Nephron (organoid): ENCODE data around the gene GET4.

Source experiments
- H3K27ac Mint-ChIP-seq, 3 experiments: 2 replicates each; pipeline ENCODE4 v1.8.0; 2020; ENCODE audit warnings: mixed read lengths in 3 of 3, mild to moderate bottlenecking in 2 of 3, moderate library complexity in 1 of 3
- H3K27me3 Mint-ChIP-seq: 2 replicates; pipeline ENCODE4 v1.8.0; 2021; ENCODE audit warnings: low read depth, mild to moderate bottlenecking, moderate library complexity, mixed read lengths
- H3K36me3 Mint-ChIP-seq: 2 replicates; pipeline ENCODE4 v1.8.0; 2020; ENCODE audit warnings: low read depth, mixed read lengths
- H3K4me1 Mint-ChIP-seq: 2 replicates; pipeline ENCODE4 v1.8.0; 2020; ENCODE audit warnings: mixed read lengths
- H3K4me3 Mint-ChIP-seq, 3 experiments: 2 replicates each; pipeline ENCODE4 v1.8.0; 2020; ENCODE audit warnings: mild to moderate bottlenecking in 3 of 3, mixed read lengths in 3 of 3, moderate library complexity in 2 of 3
- H3K9me3 Mint-ChIP-seq: 2 replicates; pipeline ENCODE4 v1.8.0; 2020; ENCODE audit warnings: mixed read lengths
- TF ChIP-seq, protein P1 (sequence below), 3 experiments: fragments of 200-600 bp; sonication (generic); IDR thresholded peaks; one replicate each; pipeline ENCODE4 v1.5.0; 2021; ENCODE audit warnings: antibody characterized with exemption in 3 of 3; ENCODE audit not compliant: unreplicated experiment in 3 of 3

The GET4 gene

GRCh38 chr7:881441-882234 lies 5.3 kb downstream of the GET4 start:
- Mint-ChIP-seq H3K9me3 (no peaks in the 10 kb centered on the region), H3K27ac (peak overlapping the region in 2 of 3 experiments; percentile 8 to 38), H3K4me3 (peak overlapping the region in 1 of 3 experiments; percentile 69), H3K4me1 (peaks cover 35% of the 10 kb centered on the region), H3K36me3 (peaks cover 3% of the 10 kb centered on the region), H3K27me3 (no peaks in the 10 kb centered on the region)
- TF ChIP-seq, protein P1, sequence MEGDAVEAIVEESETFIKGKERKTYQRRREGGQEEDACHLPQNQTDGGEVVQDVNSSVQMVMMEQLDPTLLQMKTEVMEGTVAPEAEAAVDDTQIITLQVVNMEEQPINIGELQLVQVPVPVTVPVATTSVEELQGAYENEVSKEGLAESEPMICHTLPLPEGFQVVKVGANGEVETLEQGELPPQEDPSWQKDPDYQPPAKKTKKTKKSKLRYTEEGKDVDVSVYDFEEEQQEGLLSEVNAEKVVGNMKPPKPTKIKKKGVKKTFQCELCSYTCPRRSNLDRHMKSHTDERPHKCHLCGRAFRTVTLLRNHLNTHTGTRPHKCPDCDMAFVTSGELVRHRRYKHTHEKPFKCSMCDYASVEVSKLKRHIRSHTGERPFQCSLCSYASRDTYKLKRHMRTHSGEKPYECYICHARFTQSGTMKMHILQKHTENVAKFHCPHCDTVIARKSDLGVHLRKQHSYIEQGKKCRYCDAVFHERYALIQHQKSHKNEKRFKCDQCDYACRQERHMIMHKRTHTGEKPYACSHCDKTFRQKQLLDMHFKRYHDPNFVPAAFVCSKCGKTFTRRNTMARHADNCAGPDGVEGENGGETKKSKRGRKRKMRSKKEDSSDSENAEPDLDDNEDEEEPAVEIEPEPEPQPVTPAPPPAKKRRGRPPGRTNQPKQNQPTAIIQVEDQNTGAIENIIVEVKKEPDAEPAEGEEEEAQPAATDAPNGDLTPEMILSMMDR (IDR thresholded peaks at IDR 0.05; ENCODE audit: unreplicated experiment in 3 of 3), result no peak

- Mint-ChIP-seq H3K27me3 (no peaks in the 10 kb centered on the region), H3K27ac (peak overlapping the region in 1 of 3 experiments; percentile 59), H3K4me3 (peak overlapping the region in 1 of 3 experiments; percentile 48), H3K9me3 (no peaks in the 10 kb centered on the region), H3K4me1 (peaks cover 35% of the 10 kb centered on the region), H3K36me3 (peaks cover 3% of the 10 kb centered on the region)
- TF ChIP-seq, protein P1 (IDR thresholded peaks at IDR 0.05; ENCODE audit: unreplicated experiment in 3 of 3), result no peak
Measured at GRCh38 chr7:882336-883035, 6.1 kb downstream of the GET4 start.

DNA sequence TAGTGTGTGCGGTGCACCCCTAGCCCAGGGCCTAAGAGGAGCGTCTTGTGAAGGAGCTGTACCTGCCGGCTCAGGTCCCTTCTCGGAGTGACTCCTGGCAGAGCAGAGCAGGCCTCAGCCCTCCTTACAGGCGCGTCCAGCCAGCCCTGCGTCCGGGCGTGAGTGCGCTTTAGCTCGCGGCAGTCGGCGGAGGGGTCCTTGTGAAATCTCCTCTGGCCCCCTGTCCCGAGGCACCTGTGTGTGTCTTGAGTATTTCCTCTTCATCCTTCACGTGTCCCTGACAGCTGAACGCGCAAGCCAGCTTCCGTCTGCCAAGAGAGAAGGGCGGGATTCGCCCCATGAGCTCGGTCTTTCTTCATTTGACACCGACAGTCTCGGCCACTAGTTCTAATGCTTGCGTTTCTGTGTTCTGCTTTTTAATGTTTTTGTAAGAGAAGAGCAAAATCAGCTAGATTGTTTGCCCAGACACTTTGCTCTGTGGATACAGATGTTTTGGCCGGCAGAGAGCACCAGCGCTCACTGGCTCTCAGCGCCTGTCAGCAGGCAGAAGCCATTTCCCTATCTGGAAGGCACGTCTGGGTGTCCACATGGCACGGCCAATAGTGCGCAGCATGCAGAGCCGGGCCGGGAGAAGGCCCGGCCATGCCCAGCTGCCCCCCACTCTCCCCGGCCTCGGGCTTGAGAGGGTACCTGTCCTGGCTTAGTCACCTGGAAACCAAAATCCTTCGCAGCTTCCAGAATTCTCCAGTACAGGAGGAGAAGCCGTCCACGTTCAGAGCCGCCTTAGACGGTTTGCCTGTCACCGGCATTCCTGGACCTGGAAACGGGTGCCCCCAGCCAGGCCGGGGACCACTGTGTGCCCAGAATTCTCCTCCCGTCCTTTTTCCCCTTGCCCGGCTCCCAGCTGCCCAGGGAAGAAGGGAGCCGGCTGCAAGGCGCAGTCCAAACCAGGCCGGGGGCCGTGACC lies 7.0 kb downstream of the GET4 start:
- H3K4me3 Mint-ChIP-seq, result peak overlapping the region; percentile 37 to 50 (median 48)
- TF ChIP-seq, protein P1 (IDR thresholded peaks at IDR 0.05; ENCODE audit: unreplicated experiment in 3 of 3), result no peak
- peaks cover 31% of the 10 kb centered on the region for H3K4me1 Mint-ChIP-seq
- peak overlapping the region in 2 of 3 experiments; percentile 39 to 59 for H3K27ac Mint-ChIP-seq
- no peaks in the 10 kb centered on the region for H3K9me3 Mint-ChIP-seq
- no peaks in the 10 kb centered on the region for H3K27me3 Mint-ChIP-seq
- peaks cover 7% of the 10 kb centered on the region for H3K36me3 Mint-ChIP-seq

GRCh38 chr7:884191-885003 lies 8.0 kb downstream of the GET4 start:
- TF ChIP-seq, protein P1 (IDR thresholded peaks at IDR 0.05; ENCODE audit: unreplicated experiment in 3 of 3), result no peak
- peaks cover 8% of the 10 kb centered on the region for H3K36me3 Mint-ChIP-seq
- H3K4me3 Mint-ChIP-seq, result no peak overlapping the region
- H3K9me3 Mint-ChIP-seq, result no peaks in the 10 kb centered on the region
- no peak overlapping the region for H3K27ac Mint-ChIP-seq
- no peaks in the 10 kb centered on the region for H3K27me3 Mint-ChIP-seq
- peaks cover 26% of the 10 kb centered on the region for H3K4me1 Mint-ChIP-seq

DNA sequence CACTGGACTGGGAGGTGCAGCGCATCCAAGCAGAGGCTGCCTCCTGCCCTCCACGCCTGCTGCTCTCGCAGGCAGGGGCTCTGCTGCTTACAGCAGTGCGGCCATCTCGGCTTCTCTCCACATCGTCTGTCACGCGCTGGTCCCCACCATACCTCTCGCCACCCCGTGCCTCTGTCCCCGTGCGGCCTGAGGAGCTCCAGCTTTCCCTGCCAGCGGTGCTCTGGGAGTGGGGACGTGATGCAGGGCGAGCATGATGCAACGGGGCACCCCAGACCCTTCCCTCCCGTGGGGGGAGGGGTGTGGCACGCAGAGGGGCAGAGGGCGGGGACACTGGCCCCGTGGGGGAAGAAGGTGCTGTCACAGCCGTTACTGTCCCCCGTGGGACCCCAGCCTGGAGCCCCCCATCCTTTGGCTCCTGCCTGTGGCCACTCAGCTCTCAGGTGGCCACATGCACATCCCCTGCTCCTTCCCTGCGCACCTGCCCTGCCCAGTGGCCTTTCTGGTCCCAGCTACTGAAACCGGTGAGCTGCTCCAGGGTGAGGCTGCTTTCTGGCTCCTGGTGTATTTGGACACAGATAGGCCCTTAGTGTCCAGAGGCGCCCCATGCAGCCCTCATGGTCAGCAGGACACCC lies 9.0 kb downstream of the GET4 start:
- TF ChIP-seq, protein P1 (IDR thresholded peaks at IDR 0.05; ENCODE audit: unreplicated experiment in 3 of 3), result no peak
- H3K27ac Mint-ChIP-seq, result no peak overlapping the region
- peaks cover 9% of the 10 kb centered on the region for H3K36me3 Mint-ChIP-seq
- peaks cover 20% of the 10 kb centered on the region for H3K4me1 Mint-ChIP-seq
- no peaks in the 10 kb centered on the region for H3K27me3 Mint-ChIP-seq
- H3K9me3 Mint-ChIP-seq, result no peaks in the 10 kb centered on the region
- no peak overlapping the region for H3K4me3 Mint-ChIP-seq
